Posterior cingulate gyrus (tissue), 11 donors: ENCODE results near the gene PEPD.
"Not testable (repeated sequence)": the region's sequence is repeated elsewhere in the genome, so short reads cannot be mapped to it uniquely, and the experiment has no call there.

ENCODE experiments used
- DNase-seq, 10 donors: peaks; one replicate each; pipeline versions ENCODE4 v3.0.0 to v3.0.0-alpha.2; 2020 to 2021; ENCODE audit warnings: mixed read lengths in 3 of 10
- intact Hi-C: fragments of 100-400 bp; cut with DNase I; formaldehyde crosslinking; loops from one replicate; pipeline ENCODE4 v1.15.1; 2023

PEPD gene

DNA sequence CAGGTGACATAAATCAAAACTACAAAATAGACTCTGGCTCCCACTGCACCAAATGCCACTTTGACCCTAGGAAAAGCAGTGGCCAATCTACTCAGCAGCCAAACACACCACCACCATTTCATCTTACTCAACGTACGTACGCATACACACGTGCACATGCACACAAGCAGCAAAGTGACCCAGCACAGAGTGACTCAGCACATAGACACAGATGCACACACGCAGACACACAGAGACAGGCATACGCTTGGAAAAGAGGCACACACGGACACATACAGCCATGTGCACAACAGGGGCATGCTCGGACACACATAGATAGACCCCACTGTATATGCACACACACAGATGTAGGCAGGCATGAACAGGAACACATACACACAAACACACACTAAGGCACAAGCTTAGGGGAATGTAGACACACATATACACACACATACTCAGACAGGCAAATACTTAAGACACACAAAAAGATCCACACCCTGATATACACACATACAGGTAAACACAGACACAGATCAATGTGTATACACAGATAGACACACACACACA lies 37.3 kb downstream of the PEPD start:
- peak in 2 of 10 donors; percentile 0 to 27 for DNase-seq
- intact Hi-C loops = no loop called here

DNA sequence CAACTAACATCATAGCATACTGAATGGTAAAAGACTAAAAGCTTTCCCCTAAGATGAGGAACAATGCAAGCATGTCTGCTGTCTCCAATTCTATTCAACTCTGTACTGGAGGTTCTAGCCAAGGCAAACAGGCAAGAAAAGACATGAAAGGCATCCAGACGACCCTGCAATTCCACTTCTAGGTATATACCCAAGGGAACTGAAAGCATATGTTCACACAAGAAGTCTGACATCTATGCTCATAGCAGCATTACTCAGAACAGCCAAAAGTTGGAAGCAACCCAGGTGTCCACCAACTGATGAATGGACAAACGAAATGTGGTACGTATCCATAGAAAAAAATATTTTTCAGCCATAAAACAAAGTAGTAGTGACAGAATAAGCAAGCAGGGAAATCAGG lies 39.1 kb downstream of the PEPD start:
- intact Hi-C loops = no loop called here
- DNase-seq = no peak

DNA sequence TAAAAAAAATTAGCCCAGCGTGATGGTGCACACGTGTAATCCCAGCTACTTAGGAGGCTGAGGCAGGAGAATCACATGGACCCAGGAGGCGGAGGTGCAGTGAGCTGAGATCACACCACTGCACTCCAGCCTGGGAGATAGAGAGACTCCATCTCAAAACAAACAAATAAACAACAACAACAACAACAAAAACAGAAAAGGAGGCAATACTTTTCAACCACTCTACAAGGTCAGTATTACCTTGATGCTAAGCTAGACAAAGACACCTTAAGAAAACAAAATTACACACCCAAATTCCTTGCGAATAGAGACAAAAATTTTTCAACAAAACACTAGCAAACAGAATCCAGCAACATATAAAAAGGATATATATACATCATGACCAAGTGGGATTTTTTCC lies 39.7 kb downstream of the PEPD start:
- DNase-seq = no peak
- intact Hi-C loops = no loop called here

DNA sequence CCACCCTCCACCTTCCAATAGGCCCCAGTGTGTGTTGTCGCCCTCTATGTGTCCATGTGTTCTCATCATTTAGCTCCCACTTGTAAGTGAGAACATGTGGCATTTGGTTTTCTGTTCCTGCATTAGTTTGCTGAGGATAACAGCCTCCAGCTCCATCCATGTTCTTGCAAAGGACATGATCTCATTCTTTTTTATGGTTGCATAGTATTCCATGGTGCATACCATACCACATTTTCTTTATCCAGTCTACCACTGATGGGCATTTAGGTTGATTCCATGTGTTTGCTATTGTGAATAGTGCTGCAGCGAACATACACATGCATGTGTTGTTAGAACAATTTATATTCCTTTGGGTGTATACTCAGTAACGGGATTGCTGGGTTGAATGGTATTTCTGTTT lies 42.0 kb downstream of the PEPD start:
- intact Hi-C loops = not testable (repeated sequence)
- DNase-seq = peak in 1 of 10 donors; percentile 3

GRCh38 chr19:33477781-33478180 lies 43.8 kb downstream of the PEPD start:
- DNase-seq = peak in 1 of 10 donors; percentile 7
- intact Hi-C loops = no loop called here

DNA sequence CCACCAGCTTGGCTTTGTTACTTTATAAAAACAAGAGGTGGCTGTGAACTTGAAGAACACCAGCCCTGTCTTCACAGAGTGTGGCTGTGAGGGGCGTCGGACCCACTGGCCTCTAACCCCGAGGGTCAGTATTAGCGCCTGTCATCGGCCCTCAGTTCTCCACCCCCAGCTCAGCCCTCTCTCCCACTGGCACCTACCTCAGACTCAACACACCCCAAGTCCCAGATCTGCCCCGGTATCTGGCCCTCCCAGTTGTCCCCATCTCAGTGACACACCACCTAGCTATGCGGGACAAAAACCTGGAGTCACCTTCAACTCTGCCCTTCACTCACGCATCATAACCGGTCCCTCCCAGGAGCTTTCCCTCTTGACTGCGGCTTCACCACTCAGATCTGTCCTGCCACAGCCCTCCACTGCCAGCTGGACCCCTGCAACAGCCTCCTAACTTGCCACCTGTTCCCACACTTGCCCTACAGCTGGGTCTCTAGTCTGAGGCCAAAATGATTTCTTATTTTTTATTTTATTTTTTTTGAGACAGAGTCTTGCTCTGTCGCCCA lies 45.4 kb downstream of the PEPD start:
- DNase-seq = peak in 2 of 10 donors; percentile 55 to 61
- intact Hi-C loops = no loop called here

GRCh38 chr19:33473653-33474305 lies 47.8 kb downstream of the PEPD start:
- intact Hi-C loops = no loop called here
- peak in 3 of 10 donors; percentile 44 to 62 (median 52) for DNase-seq

GRCh38 chr19:33472691-33473652 lies 48.6 kb downstream of the PEPD start:
- intact Hi-C loops = no loop called here
- DNase-seq = peak in 8 of 10 donors; percentile 31 to 90 (median 54)

DNA sequence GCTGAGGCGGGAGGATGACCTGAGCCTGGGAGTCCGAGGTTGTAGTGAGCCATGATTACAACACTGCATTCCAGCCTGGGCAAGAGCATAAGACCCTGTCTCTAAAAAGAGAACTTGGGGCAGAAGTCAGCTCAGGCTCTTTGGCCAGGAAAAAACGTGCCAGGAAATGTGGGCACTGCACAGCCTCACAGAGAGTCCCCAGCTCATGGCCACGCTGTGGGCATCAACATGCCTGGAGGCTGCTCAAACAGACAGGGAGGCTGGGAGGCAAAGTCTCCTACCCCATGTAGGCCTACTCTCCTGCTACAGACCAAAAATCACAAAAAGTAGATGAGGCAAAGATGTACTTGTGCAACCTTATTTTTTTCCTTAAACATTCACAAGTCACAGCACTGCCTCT lies 49.4 kb downstream of the PEPD start:
- intact Hi-C loops = no loop called here

DNA sequence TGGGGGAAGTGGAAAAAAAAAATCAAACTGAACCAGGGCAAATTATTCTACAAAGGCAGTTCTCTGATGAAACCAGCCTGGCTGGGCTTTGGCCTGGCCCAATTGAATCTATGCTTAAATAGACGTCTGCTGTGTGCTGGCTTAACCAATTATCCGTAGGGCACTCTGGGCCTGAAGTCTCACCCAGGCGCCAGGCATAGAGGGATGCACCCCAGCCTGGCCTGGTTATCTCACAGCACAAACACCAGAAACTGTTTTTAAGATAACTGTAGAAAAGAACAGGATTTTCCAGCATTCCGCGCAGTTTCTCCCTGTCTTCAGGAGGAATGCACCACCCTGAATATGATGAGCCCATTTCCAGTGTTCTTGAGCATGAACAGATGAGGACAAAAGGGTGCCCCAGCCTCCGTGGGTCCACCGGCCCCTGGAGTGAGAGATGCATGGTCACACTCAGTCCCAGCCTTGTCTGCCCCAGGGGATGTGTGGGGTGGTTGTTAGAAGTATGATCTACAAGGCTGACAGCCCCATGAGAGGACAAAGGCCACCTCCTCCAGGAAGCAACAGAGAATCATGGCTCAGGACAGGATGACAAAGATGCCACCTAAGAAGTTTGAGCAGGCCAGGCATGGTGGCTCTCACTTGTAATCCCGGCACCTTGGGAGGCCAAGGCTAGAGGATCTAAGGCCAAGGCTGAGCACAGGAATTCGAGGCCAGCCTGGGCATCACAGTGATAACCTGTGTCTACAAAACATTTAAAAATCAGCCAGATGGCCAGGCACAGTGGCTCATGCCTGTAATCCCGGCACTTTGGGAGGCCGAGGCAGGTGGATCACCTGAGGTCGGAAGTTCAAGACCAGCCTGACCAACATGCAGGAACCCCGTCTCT lies 50.2 kb downstream of the PEPD start:
- intact Hi-C loops = no loop called here
- peak in 3 of 10 donors; percentile 18 to 56 (median 51) for DNase-seq

More for the DNA sequence above, 49.4 kb downstream of the PEPD start:
- DNase-seq = peak in 2 of 10 donors; percentile 20 to 39

DNA sequence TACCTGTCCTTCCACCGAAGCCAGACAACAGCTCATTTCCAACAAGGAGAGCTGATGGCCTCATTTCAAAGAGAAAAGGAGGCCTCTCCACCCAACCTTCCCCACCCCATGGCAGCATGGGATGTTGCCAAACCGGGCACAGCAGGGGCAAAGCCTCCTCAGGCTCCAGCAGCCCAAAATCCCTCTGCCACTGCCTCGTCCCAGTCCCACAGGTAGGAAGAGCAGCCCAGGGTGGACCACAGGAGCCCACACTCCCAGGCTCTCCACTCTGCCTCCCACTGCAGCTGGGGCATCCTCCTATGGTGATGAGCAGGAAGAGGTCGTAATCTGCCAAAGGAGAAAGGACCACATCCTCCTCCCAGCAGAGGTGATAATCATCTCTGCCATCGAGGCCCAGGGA lies 50.9 kb downstream of the PEPD start:
- intact Hi-C loops = no loop called here
- DNase-seq = peak in 3 of 10 donors; percentile 22 to 34 (median 24)

GRCh38 chr19:33470040-33470330 lies 51.6 kb downstream of the PEPD start:
- no peak for DNase-seq
- intact Hi-C loops = no loop called here

DNA sequence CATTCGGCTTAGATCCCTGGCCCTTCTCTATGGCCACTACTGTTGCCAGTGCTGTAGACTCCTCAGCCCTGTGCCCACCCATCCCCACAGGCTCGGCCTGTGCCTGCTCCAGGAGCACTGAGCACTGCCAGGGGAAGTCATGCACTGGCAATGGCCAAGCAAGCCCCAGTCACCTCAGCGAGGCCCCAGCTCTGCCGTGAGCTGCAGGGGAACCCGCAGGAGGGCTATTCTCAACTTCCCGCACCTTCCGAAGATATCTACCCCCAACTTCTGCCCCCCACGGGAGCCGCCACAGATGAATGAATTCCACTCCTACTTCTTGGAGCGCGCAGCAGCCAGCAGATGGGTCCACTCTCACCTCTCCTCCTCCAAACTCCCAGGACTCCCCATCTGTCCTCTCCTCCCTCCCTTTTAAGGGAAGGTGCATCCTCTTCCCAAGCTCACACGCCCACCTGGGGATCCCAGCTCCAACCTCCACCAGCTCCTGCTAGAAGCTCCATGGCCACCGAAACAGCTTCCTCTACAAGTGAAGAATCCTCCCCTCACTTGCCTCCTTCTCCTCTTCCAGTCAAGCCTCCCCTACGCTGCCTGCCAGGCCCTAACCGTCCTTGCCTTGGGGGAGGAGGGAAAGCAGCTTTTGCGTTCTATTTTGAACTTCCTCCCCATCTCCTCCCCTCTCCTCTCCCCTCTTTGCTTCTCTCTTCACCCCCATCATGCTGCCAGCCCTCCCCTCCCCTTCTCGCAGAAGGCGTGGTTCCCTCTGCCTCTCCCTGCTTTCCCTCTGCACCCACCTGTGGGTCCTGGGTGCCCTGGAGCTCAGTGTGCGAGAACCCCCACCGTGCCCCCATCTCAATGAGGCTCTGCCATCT lies 52.2 kb downstream of the PEPD start:
- DNase-seq = peak in 8 of 10 donors; percentile 44 to 95 (median 70)
- intact Hi-C loops = no loop called here

DNA sequence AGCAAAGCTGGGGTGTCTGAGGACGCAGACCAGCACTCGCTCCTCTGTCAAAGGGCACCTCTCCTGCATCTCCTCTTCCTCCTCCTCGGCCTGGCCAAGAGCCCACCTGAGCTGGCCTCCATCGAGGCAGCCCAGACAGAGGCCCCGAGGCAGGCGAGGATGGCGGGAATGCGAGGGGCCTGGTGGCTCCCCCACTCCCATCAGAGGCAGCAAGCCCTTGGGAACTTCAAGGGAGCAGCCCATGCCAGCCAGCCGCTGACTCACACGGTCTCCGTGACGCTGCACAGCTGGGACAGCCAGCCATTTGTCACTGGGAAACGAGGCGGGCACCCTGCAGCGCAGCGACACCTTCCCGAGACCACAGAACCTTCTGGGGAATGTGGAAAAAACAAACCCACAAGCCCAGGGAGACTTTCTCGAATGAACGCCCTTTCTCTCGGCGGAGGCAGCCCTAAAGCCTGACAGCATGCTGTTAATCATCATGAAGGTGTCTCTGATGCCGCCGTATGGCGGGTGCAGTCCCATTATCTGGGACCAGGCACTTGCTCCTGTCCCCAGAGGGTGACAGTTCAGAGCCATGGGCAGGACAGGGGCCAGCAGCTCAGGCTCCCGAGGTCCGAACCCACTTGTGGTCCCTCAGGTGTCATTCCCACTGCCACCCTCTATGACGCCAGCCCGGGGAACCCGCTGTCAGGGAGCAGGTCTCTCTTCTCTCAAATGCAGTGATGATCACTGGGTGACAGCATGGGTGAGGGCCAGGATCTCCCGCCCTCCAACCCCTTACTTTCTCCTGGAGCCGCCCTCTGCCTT lies 53.0 kb downstream of the PEPD start:
- peak in 8 of 10 donors; percentile 26 to 92 (median 58) for DNase-seq
- intact Hi-C loops = no loop called here

- peak in 1 of 10 donors; percentile 35 for DNase-seq
Measured at GRCh38 chr19:33467851-33468250, 53.7 kb downstream of the PEPD start.

GRCh38 chr19:33465834-33466233 lies 55.8 kb downstream of the PEPD start:
- DNase-seq = no peak
- intact Hi-C loops = no loop called here

More at GRCh38 chr19:33467851-33468250, 53.7 kb downstream of the PEPD start:
- intact Hi-C loops = no loop called here

DNA sequence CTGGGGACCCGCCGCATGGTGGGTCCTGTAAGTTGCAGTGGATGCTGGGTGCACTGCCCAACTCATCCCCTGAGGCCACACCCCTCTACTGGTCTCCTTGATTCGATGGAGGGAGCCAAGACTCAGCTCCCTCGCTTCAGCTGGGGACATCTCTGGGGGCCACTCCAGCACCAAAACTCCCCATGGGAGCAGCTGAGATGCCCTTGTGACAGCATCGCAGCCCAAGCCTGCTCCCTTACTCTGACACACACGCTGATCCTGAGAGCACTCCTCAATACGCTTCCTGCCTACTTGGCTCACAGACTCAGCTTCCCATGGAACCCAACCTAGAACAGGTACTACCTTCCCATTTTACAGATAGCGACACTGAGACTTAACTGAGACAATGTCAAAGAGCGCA lies 56.2 kb downstream of the PEPD start:
- intact Hi-C loops = no loop called here
- DNase-seq = peak in 1 of 10 donors; percentile 19

DNA sequence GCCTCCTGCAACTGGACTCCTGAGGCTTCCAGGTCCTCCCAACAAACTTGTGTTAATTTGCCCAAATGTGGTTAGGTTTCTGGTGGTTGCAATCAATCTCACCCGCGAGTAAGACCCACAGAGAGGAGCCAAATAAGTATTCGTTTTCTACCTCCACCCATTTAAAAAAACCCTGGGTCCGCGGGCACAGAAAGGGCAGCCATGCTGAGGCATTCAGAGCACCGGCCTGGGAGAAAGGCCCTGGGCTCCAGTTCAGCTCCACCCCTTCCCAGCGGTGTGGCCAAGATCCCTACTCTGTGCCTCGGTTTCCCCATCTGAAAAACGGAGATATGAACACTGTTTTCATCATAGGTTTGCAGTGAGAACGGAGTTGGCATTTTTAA lies 56.9 kb downstream of the PEPD start:
- intact Hi-C loops = no loop called here
- DNase-seq = peak in 1 of 10 donors; percentile 49
